ENCODE measurements around the gene PRSS3.
"Not testable (repeated sequence)": the region's sequence is repeated elsewhere in the genome, so short reads cannot be mapped to it uniquely, and the experiment has no call there.

The PRSS3 gene

GRCh38 chr9:33795281-33795680 is at the start of gene PRSS3:
PRSS3 (plus strand) TSS chr9:33795561; CDS start chr9:33795574, 13 bp downstream.
- in situ Hi-C loops (cut with MboI; ENCODE audit: low sequenced_read_pairs), result no loop called here

GRCh38 chr9:33748633-33749304 is 46.6 kb upstream of the PRSS3 start:
- in situ Hi-C loops (cut with MboI; ENCODE audit: low sequenced_read_pairs), result no loop called here

GRCh38 chr9:33749305-33749654 is 46.1 kb upstream of the PRSS3 start:
- in situ Hi-C loops (cut with MboI; ENCODE audit: low sequenced_read_pairs), result not testable (repeated sequence)

GRCh38 chr9:33750307-33750838 is 45.0 kb upstream of the PRSS3 start:
- in situ Hi-C loops (cut with MboI; ENCODE audit: low sequenced_read_pairs), result no loop called here

GRCh38 chr9:33750839-33751339 is 44.5 kb upstream of the PRSS3 start:
- in situ Hi-C loops (cut with MboI; ENCODE audit: low sequenced_read_pairs), result no loop called here

- in situ Hi-C loops (cut with MboI; ENCODE audit: low sequenced_read_pairs), result no loop called here
Measured at GRCh38 chr9:33751536-33752129, 43.7 kb upstream of the PRSS3 start.

- in situ Hi-C loops (cut with MboI; ENCODE audit: low sequenced_read_pairs), result no loop called here
Measured at GRCh38 chr9:33752130-33752637, 43.2 kb upstream of the PRSS3 start.

GRCh38 chr9:33752789-33753188 is 42.6 kb upstream of the PRSS3 start:
- in situ Hi-C loops (cut with MboI; ENCODE audit: low sequenced_read_pairs), result not testable (repeated sequence)

- in situ Hi-C loops (cut with MboI; ENCODE audit: low sequenced_read_pairs), result not testable (repeated sequence)
Measured at GRCh38 chr9:33759648-33760047, 35.7 kb upstream of the PRSS3 start.

GRCh38 chr9:33762343-33762742 is 33.0 kb upstream of the PRSS3 start:
- in situ Hi-C loops (cut with MboI; ENCODE audit: low sequenced_read_pairs), result no loop called here

GRCh38 chr9:33763709-33764108 is 31.7 kb upstream of the PRSS3 start:
- in situ Hi-C loops (cut with MboI; ENCODE audit: low sequenced_read_pairs), result not testable (repeated sequence)

- in situ Hi-C loops (cut with MboI; ENCODE audit: low sequenced_read_pairs), result no loop called here
Measured at GRCh38 chr9:33765411-33765810, 29.9 kb upstream of the PRSS3 start.

GRCh38 chr9:33770156-33770880 is 25.0 kb upstream of the PRSS3 start:
- in situ Hi-C loops (cut with MboI; ENCODE audit: low sequenced_read_pairs), result not testable (repeated sequence)

GRCh38 chr9:33773135-33773534 is 22.2 kb upstream of the PRSS3 start:
- in situ Hi-C loops (cut with MboI; ENCODE audit: low sequenced_read_pairs), result not testable (repeated sequence)

GRCh38 chr9:33774074-33774659 is 21.2 kb upstream of the PRSS3 start:
- in situ Hi-C loops (cut with MboI; ENCODE audit: low sequenced_read_pairs), result not testable (repeated sequence)

GRCh38 chr9:33776578-33776977 is 18.8 kb upstream of the PRSS3 start:
- in situ Hi-C loops (cut with MboI; ENCODE audit: low sequenced_read_pairs), result no loop called here

GRCh38 chr9:33778700-33779351 is 16.5 kb upstream of the PRSS3 start:
- in situ Hi-C loops (cut with MboI; ENCODE audit: low sequenced_read_pairs), result no loop called here

- in situ Hi-C loops (cut with MboI; ENCODE audit: low sequenced_read_pairs), result no loop called here
Measured at GRCh38 chr9:33780276-33780675, 15.1 kb upstream of the PRSS3 start.

GRCh38 chr9:33781736-33782135 is 13.6 kb upstream of the PRSS3 start:
- in situ Hi-C loops (cut with MboI; ENCODE audit: low sequenced_read_pairs), result no loop called here

GRCh38 chr9:33782395-33783152 is 12.8 kb upstream of the PRSS3 start:
- in situ Hi-C loops (cut with MboI; ENCODE audit: low sequenced_read_pairs), result no loop called here

All from hTERT RPE-1 (cell line).